ENCODE data around the gene OSBPL7.

The OSBPL7 gene

DNA sequence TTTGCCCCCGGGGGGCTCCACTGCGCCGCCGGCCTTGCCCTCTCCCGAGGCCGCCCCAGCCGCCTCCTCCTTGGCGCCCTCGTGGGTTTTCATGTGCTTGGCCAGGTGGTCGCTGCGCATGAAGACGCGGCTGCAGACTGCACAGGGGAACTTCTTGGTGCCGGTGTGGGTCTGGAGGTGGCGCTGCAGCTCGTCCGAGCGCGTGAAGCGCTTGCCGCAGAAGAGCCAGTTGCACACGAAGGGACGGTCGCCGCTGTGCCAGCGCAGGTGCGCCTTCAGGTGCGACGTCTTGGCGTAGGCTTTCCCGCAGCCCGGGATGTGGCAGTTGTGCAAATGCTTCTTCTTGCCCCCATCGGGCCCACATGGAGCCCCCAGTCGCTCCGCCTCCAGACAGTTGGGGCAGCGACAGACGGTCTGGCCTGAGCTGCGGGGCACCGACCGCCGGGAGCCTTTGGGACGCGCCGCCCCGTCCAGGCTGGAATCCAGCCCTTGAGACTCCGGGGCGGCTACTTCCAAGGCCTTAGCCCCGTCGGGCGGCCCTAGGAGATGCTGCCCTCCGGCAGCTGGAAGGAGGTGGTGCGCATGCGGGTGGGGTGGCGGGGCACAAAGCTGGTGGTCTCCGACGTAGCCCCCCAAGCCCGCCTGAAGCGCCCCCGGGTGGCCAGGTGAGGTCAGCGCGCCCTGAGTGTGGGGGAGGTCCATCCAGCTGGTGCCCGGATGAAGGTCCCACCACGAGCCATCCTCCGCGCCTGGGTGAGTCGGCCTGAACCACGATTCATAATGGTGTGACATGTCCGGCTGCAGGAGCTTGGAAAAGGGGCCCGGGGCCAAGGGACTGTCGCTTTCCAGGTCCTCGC lies 26.0 kb upstream of the OSBPL7 start:
- H3K4me3 ChIP-seq (ENCODE audit: low read depth, low read length) = peak overlapping the region; percentile 35

- H3K4me3 ChIP-seq (ENCODE audit: low read depth, low read length) = no peak overlapping the region
Measured at GRCh38 chr17:47846716-47847340, 25.2 kb upstream of the OSBPL7 start.

- no peak overlapping the region for H3K4me3 ChIP-seq (ENCODE audit: low read depth, low read length)
Measured at GRCh38 chr17:47845716-47846075, 24.1 kb upstream of the OSBPL7 start.

DNA sequence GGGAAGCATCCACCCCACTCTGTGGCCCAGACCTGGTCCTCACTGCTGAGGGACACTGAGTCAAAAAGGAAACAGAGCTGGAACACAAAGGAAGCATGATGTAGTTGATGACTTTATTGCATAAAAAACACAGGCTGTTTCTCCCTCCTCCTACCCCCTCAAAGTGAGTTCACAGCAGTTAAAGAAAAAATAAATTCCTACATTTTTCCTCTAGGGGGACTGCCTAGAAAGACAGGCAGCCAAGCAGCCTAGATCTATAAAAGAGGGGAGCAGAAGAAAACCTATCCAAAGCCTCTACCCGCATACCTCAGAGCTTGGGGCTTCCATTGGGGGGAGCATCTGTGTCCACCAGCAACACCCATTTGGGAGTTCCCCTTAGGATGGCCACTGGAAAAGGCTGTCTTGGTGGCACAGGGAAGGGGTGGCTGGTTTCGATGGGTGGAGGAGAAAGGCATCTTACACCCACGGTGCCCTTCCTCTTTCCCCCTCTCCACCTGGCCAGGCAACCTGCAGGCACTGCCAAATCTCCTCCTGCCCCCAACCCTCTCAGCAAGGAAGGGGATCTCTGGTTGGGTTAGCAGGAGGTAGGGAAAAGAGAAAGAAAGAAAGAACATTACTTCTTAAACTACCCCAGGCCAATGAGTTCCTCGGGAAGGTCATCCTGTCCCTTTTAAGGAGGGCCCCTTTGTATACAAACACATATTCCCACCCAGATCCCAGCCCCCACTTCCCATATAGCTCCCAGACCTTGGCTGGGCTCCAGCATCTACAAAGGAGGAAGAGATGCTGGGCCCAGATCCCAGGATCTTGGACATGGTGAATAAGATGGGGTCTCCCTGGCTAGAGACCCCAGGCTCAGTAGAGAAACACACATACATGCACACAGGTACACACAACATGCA lies 23.5 kb upstream of the OSBPL7 start:
- no peak overlapping the region for H3K4me3 ChIP-seq (ENCODE audit: low read depth, low read length)

DNA sequence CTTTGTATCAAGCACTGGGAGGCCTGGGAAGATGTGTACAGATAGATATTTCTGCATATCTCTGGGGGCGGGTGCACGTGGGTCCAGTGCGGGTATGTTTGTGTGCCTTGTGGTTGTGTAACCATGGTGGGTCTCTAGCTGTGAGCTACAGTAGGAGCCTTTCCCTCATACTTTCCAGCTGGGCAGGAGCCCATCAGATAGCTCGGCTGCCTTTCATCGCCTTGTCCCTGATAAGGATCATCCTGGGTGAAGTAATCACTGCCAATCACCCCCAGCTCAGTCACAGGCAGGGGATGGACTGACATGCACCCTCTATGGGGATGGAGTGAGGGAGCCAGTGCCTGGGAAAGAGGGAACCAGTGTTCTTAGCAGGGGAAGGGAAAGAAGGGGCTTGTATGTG lies 22.6 kb upstream of the OSBPL7 start:
- H3K4me3 ChIP-seq (ENCODE audit: low read depth, low read length) = no peak overlapping the region

DNA sequence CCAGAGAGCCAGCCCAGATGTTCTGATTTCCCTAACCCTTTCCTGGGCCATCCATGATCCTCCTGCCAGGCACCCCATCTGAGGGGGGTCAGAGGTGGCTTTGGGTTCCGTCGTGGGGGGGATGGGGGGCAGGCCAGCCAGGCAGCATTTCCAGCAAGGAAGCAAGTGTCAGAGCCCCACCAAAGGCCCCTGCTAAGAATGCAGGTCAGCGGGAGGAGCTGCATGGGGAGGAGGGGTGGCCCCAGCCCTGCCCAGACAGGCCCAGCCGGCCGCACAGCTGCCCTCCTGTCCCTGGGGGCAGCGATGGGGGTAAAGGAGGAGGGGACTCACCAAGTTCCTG lies 21.8 kb upstream of the OSBPL7 start:
- no peak overlapping the region for H3K4me3 ChIP-seq (ENCODE audit: low read depth, low read length)

DNA sequence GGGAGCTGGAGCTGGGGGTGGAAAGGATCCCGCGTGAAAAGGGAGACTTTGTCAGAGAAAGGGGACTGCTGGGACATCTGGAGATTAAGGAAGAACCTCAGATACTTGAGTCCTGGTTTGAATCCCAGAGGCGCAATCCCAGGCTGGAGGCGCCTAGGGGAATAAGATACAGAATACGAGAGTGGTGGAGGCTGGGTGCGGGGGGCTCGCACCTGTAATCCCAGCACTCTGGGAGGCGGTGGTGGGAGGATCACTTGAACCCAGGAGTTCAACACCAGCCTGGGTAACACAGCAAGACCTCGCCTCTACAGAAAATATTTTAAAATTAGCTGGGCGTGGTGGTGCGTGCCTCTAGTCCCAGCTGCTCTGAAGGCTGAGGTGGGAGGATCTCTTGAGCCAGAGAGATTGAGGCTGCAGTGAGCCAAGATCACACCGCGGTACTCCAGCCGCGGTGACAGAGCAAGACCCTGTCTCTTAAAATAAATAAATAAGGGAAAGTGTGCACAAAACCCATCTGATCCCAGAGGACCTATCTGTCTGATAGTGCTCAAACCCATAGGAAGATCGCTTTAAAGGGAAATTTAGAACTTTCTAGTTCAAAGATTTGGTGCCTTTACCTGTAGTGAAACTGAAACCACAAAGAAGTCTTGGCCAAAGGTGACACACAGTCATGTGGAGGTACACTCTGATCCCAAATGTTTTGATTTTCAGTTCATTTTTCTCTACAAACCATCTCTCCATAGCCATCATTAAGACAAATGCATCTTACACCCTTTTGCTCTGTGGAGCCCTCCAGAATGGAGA lies 20.1 kb upstream of the OSBPL7 start:
- no peak overlapping the region for H3K4me3 ChIP-seq (ENCODE audit: low read depth, low read length)

DNA sequence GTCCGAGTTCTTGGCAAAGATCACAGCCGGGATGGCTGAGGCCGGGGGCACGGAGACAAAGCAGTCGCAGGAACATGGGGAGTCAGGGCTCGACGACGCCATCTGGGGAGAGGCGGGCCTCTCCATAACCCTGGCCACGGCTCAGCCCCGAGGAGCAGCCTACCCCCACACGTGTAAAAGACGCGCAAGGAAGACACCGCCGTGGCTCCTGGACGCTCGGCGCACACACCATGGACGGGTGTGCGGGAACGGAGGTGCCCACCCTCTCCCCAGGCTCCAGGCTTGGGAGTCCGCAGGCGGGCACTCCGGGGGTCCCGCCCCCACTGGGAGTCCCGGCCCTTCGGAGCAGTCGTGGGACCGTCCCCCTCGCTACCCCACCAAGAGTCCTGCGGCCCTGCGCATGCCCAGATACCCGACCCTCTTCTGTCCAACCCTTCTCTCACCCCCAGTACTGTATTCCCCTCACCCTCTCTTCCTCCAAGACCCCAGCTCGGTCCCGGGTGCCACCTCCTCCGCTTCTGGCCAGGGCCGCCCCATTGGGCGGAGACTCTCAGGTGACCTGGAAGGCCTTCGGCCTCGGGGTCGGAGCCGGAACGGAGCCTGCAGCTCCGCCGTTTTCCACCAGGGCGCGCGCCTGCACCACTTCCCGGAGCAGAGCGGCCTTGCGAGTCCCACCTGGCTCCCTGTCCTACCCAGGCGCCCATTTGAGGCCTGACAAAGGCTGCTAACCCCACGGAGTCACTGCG lies 19.3 kb upstream of the OSBPL7 start, which contains the start of gene SCRN2:
TSS of gene SCRN2 (minus strand) at position 532 of the 746 bp plus-strand sequence. CDS start at position 102, 430 bp downstream.
- peak within 1 kb of the TSS; percentile 76 for H3K4me3 ChIP-seq (ENCODE audit: low read depth, low read length)

GRCh38 chr17:47840001-47840741 lies 18.6 kb upstream of the OSBPL7 start:
- H3K4me3 ChIP-seq (ENCODE audit: low read depth, low read length) = peak overlapping the region; percentile 76

GRCh38 chr17:47839071-47839470 lies 17.5 kb upstream of the OSBPL7 start:
- no peak overlapping the region for H3K4me3 ChIP-seq (ENCODE audit: low read depth, low read length)

- H3K4me3 ChIP-seq (ENCODE audit: low read depth, low read length) = no peak overlapping the region
Measured at GRCh38 chr17:47838636-47839035, 17.0 kb upstream of the OSBPL7 start.

- H3K4me3 ChIP-seq (ENCODE audit: low read depth, low read length) = no peak overlapping the region
Measured at GRCh38 chr17:47837401-47838039, 15.9 kb upstream of the OSBPL7 start.

DNA sequence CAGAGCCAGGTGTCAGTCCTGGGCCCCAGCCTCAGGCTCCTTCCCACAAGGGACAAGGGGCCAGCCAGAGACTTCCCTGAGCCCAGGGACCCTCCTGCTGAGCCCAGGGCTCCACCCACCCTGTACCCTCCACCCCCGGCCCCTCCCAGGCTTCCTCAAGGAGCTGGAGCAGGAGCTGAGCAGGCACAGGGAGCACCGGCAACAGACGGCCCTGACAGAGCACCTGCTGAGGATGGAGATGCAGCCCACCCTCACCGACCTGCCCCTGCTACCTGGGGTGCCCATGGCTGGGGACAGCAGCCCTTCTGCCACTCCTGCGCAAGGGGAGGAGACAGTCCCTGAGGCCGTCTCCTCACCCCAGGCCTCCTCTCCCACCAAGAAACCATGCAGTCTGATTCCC lies 15.0 kb upstream of the OSBPL7 start:
- no peak overlapping the region for H3K4me3 ChIP-seq (ENCODE audit: low read depth, low read length)

DNA sequence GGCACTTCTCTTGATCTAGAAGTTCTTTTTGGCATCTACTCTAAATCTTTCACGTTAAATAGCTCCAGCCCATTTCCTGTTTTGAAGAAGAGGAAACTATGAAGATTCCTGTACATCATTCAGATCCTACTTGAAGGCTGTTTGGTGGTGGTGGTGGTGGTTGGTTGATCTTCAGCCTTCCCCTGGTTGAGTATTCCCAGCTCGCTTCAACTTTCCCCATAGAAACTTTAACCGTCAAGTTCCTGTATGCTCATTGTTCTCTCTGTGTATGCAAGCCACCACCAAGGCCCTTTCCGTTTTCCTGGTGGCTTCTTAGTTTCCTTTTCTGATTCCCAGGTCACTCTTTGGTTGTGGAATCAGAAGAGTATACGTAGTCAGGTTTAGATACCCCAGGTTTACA lies 13.2 kb upstream of the OSBPL7 start:
- no peak overlapping the region for H3K4me3 ChIP-seq (ENCODE audit: low read depth, low read length)

DNA sequence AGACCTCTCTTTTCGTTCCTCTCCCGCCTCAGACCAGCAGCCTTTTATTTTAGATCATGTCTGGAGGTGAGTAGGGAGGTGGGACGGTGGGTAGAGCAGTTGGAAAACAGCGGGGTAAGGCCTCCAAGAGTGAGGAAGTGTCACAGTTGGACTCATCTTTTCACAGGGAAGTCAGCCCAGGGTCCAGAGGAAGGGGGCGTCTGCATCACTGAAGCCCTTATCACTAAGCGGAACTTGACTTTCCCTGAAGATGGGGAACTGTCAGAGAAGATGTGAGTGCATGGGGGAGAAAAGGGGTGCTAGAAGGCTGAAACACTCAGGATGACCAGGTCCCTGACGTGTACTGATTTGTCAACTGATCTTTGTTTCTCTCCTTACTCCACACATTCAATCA lies 10.3 kb upstream of the OSBPL7 start:
- no peak overlapping the region for H3K4me3 ChIP-seq (ENCODE audit: low read depth, low read length)

DNA sequence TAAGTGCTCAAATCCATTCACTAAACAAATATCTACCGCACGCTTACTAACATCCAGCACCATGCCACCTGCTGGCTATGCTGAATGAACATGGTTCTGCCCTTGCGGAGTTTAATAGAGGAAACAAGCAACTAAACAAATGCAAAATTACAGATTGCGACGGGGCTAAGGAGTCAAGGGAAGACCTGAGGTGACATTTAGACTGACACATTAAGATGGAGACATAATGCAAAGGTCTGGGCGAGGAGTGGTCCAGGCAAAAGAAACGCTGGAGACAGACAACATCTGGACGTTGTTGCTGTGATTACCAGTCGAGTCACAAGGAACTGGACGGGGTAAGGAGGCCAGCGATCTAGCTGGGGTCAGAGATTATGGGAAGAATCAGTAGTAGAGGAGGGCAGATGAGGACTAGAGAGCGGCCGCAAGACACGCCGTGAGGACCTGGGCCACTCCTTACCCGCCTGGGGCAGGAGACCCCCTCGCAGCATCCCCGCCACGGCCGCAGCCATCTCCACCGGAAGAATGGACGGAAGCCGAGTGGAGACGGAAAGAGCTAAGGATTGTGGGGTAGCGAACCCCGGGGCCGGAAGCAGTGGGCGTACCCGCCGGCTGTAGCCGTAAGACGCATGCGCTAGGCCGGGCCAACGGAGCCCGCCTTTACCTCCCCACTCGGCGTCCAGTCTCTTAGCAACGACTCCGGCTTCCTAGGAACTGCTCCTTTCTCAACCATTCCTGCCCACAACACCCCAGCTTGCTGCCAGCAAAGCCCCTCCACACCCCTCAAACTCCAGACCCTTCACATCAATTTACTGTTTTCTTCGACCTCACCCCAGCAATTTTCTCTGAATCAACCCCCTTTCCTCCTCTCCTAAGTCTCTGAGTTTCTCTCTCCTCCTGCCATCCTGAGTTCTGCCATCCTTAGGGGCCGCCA lies 9.7 kb upstream of the OSBPL7 start, which contains the start of the genes LRRC46 and MRPL10:
TSS of gene LRRC46 (plus strand) at position 668 of the 931 bp plus-strand sequence. CDS start 320 bp downstream, outside the sequence.
TSS of gene MRPL10 (minus strand) at position 539 of the 931 bp plus-strand sequence. CDS start at position 509, 30 bp downstream.
- H3K4me3 ChIP-seq (ENCODE audit: low read depth, low read length) = peak within 1 kb of the TSS; percentile 97

- peak overlapping the region; percentile 97 for H3K4me3 ChIP-seq (ENCODE audit: low read depth, low read length)
Measured at GRCh38 chr17:47830396-47831002, 8.9 kb upstream of the OSBPL7 start.
